H1 (cell line): Measurements from ENCODE around the gene TNFRSF14. TPM values are rescaled to one million over a fixed set of nuclear protein-coding genes. Genes with fewer than 3 reads are reported as not detected.

Source experiments
- CTCF ChIA-PET: fragments of 300-600 bp; sonication (Branson Sonifier 250); formaldehyde crosslinking; loops from one replicate; lab custom pipeline; 2021; ENCODE audit not compliant: partially characterized antibody; lab: Charles Lee
- POLR2A ChIA-PET: fragments of 300-600 bp; sonication (Branson Sonifier 250); formaldehyde crosslinking; loops from one replicate; lab custom pipeline; 2021; ENCODE audit warnings: inconsistent platforms; ENCODE audit not compliant: partially characterized antibody; lab: Charles Lee
- DNase-seq, 2 experiments: peaks; one replicate each; pipeline versions ENCODE4 v3.0.0 to v3.0.0-alpha.2; 2010 to 2022; ENCODE audit warnings: low spot score in 2 of 2, low read depth in 1 of 2, mixed read lengths in 1 of 2
- FAIRE-seq: peaks from 2 replicates; lab custom pipeline; 2011; peaks lifted over from hg19 to GRCh38; lab: Jason Lieb, UNC
- H2AFZ ChIP-seq: 2 replicates; pipeline ENCODE4 v1.8.1; 2012; ENCODE audit warnings: low read length, inconsistent platforms
- H2AK5ac ChIP-seq: 2 replicates; pipeline ENCODE4 v1.6.1; 2013; ENCODE audit warnings: low read depth, low read length
- H2BK120ac ChIP-seq: replicated peaks from 2 replicates; pipeline ENCODE3; 2013; ENCODE audit warnings: low read depth, low read length, inconsistent platforms
- H2BK12ac ChIP-seq: 2 replicates; pipeline ENCODE4 v1.6.1; 2013; ENCODE audit warnings: low read depth, low read length
- H2BK15ac ChIP-seq: 2 replicates; pipeline ENCODE4 v1.6.1; 2013; ENCODE audit warnings: low read length
- H2BK20ac ChIP-seq: 2 replicates; pipeline ENCODE4 v1.6.1; 2013; ENCODE audit warnings: low read length
- H2BK5ac ChIP-seq: 2 replicates; pipeline ENCODE4 v1.6.1; 2013; ENCODE audit warnings: low read depth, low read length
- H3K14ac ChIP-seq: 2 replicates; pipeline ENCODE4 v1.6.1; 2013; ENCODE audit warnings: inconsistent platforms; ENCODE audit not compliant: insufficient read length
- H3K18ac ChIP-seq: 2 replicates; pipeline ENCODE4 v1.6.1; 2013; ENCODE audit warnings: low read length; ENCODE audit errors: extremely low read depth
- H3K23ac ChIP-seq: 2 replicates; pipeline ENCODE4 v1.6.1; 2013; ENCODE audit warnings: inconsistent platforms; ENCODE audit not compliant: insufficient read length
- H3K23me2 ChIP-seq: 2 replicates; pipeline ENCODE4 v1.6.1; 2013; ENCODE audit warnings: low read depth, low read length
- H3K27ac ChIP-seq: 2 replicates; pipeline ENCODE4 v1.6.1; 2011; ENCODE audit warnings: low read depth, low read length, inconsistent platforms
- H3K27me3 ChIP-seq, 4 experiments: replicated peaks in 1 of 4; 1 replicate in 1 of 4; 2 replicates in 3 of 4; pipeline versions ENCODE4 v1.6.1 to v1.8.1; 2011 to 2013; ENCODE audit warnings: low read length in 3 of 4, mild to moderate bottlenecking in 3 of 4, inconsistent platforms in 2 of 4, mixed read lengths in 2 of 4, moderate library complexity in 1 of 4; ENCODE audit not compliant: control insufficient read depth in 3 of 4, insufficient read depth in 3 of 4; ENCODE audit errors: extremely low read depth in 1 of 4
- H3K36me3 ChIP-seq, 4 experiments: 2 replicates each; pipeline versions ENCODE4 v1.6.1 to v1.8.1; 2011 to 2013; ENCODE audit warnings: mild to moderate bottlenecking in 4 of 4, low read length in 3 of 4, moderate library complexity in 2 of 4, control low read depth in 1 of 4, inconsistent platforms in 1 of 4; ENCODE audit not compliant: insufficient read depth in 4 of 4, control insufficient read depth in 2 of 4
- H3K4ac ChIP-seq: replicated peaks from 2 replicates; pipeline ENCODE3; 2013; ENCODE audit warnings: low read length, low read depth, mixed read lengths, inconsistent platforms; ENCODE audit not compliant: insufficient read length
- H3K4me1 ChIP-seq, 4 experiments: replicated peaks in 1 of 4; 1 replicate in 1 of 4; 2 replicates in 3 of 4; pipeline versions ENCODE4 v1.6.1 to v1.8.1; 2011 to 2013; ENCODE audit warnings: low read length in 3 of 4, inconsistent platforms in 2 of 4, mixed read lengths in 1 of 4; ENCODE audit not compliant: insufficient read depth in 4 of 4, control insufficient read depth in 3 of 4
- H3K4me2 ChIP-seq, 2 experiments: 2 replicates each; pipeline versions ENCODE4 v1.6.1 to v1.8.1; 2011 to 2013; ENCODE audit warnings: low read depth in 2 of 2, low read length in 2 of 2, control low read depth in 1 of 2, inconsistent platforms in 1 of 2, mild to moderate bottlenecking in 1 of 2; ENCODE audit not compliant: insufficient read depth in 1 of 2
- H3K4me3 ChIP-seq, 4 experiments: fragments of 200-600, 300-600 bp in 1 of 4; sonication (generic), shearing (Covaris generic), sonication (Bioruptor Twin) in 1 of 4; 2 replicates each; pipeline versions ENCODE4 v1.5.1 to v1.8.1; 2011 to 2016; ENCODE audit warnings: low read length in 4 of 4, low read depth in 3 of 4, control low read depth in 2 of 4, inconsistent platforms in 2 of 4, mild to moderate bottlenecking in 2 of 4, mixed read lengths in 1 of 4, moderate library complexity in 1 of 4; ENCODE audit not compliant: insufficient read depth in 2 of 4; ENCODE audit errors: extremely low read depth in 1 of 4
- H3K56ac ChIP-seq: replicated peaks from 2 replicates; pipeline ENCODE3; 2013; ENCODE audit warnings: low read depth, mild to moderate bottlenecking, mixed read lengths, low read length, inconsistent platforms; ENCODE audit not compliant: insufficient read length
- H3K79me1 ChIP-seq: 2 replicates; pipeline ENCODE4 v1.6.1; 2013; ENCODE audit warnings: low read depth, low read length, control low read depth
- H3K79me2 ChIP-seq, 2 experiments: 2 replicates each; pipeline versions ENCODE4 v1.6.1 to v1.8.1; 2012 to 2013; ENCODE audit warnings: low read length in 2 of 2, mild to moderate bottlenecking in 2 of 2, inconsistent platforms in 1 of 2; ENCODE audit not compliant: insufficient read depth in 2 of 2, control insufficient read depth in 1 of 2
- H3K9ac ChIP-seq, 4 experiments: replicated peaks in 1 of 4; 1 replicate in 1 of 4; 2 replicates in 3 of 4; pipeline versions ENCODE4 v1.6.1 to v1.8.1; 2011 to 2013; ENCODE audit warnings: low read depth in 3 of 4, low read length in 3 of 4, control low read depth in 2 of 4, mild to moderate bottlenecking in 2 of 4, moderate library complexity in 2 of 4, inconsistent platforms in 1 of 4; ENCODE audit errors: extremely low read depth in 1 of 4
- H3K9me3 ChIP-seq, 2 experiments: 2 replicates each; pipeline versions ENCODE4 v1.6.1 to v1.8.1; 2012 to 2013; ENCODE audit warnings: mild to moderate bottlenecking in 2 of 2, moderate library complexity in 2 of 2, control low read depth in 1 of 2, inconsistent platforms in 1 of 2, low read depth in 1 of 2, low read length in 1 of 2, mixed read lengths in 1 of 2; ENCODE audit not compliant: insufficient read depth in 2 of 2
- H4K20me1 ChIP-seq, 2 experiments: replicated peaks in 1 of 2; 2 replicates each; pipeline versions ENCODE3 to v1.8.1; 2011 to 2013; ENCODE audit warnings: inconsistent platforms in 2 of 2, low read length in 2 of 2, mild to moderate bottlenecking in 1 of 2; ENCODE audit not compliant: insufficient read depth in 2 of 2, control insufficient read depth in 1 of 2
- H4K5ac ChIP-seq: 2 replicates; pipeline ENCODE4 v1.6.1; 2013; ENCODE audit warnings: low read length, low read depth, mixed read lengths, inconsistent platforms; ENCODE audit not compliant: insufficient read length
- H4K8ac ChIP-seq: 2 replicates; pipeline ENCODE4 v1.8.0; 2013; ENCODE audit warnings: mild to moderate bottlenecking, moderate library complexity, low read length, inconsistent platforms; ENCODE audit not compliant: insufficient read depth; ENCODE audit errors: extremely low read depth
- H4K91ac ChIP-seq: replicated peaks from 2 replicates; pipeline ENCODE3; 2013; ENCODE audit warnings: low read length, mixed read lengths, inconsistent platforms; ENCODE audit not compliant: insufficient read length
- NRF1 ChIP-seq: IDR thresholded peaks from 2 replicates; pipeline ENCODE4 v1.6.1; 2011; ENCODE audit warnings: mild to moderate bottlenecking, low read depth, low read length, improper control_type of control experiment
- WGBS, 2 experiments: shearing (Covaris generic) in 1 of 2; methylation state at CpG; one replicate each; pipeline versions ENCODE4 v1.1.6 to v1.1.7; 2013 to 2015; ENCODE audit warnings: low lambda C conversion rate in 2 of 2, mixed read lengths in 2 of 2, inconsistent platforms in 1 of 2, low coverage in 1 of 2, missing lambda C conversion rate in 1 of 2; ENCODE audit not compliant: insufficient replicate concordance in 2 of 2, insufficient coverage in 1 of 2, insufficient read length in 1 of 2; ENCODE audit errors: extremely low coverage in 1 of 2, missing lambda C conversion rate in 1 of 2; 5-methylcytosine and 5-hydroxymethylcytosine counted together
- polyA plus RNA-seq, 7 experiments: library from polyadenylated mRNA; depleted of rRNA in 3 of 7; stranded (reverse) in 5 of 7; unstranded in 2 of 7; fragments of >200 nt in 5 of 7; fragments of 200-250 nt in 2 of 7; gene quantifications; 1 replicate in 5 of 7; 2 replicates in 1 of 7; 4 replicates in 1 of 7; pipeline versions ENCODE4 v1.2.1 to v1.2.3, GENCODE V29; 2011 to 2013; ENCODE audit warnings: missing spikeins in 2 of 7, mixed read lengths in 2 of 7
- total RNA-seq: library from RNA; stranded (reverse); fragmentation: NEBNext Ultra II Directional; extraction: Animal tissue kit (Norgen Biotek cat#: 25700); gene quantifications from 2 replicates; pipeline ENCODE4 v1.2.1, GENCODE V29; 2021

The TNFRSF14 gene
- total and polyA plus RNA-seq, 2 of the 8 experiments (the other 6 are each of a cell fraction or from before 2014, with no cell fraction given) = 0.36 to 0.50 TPM

GRCh38 chr1:2590233-2591141 lies 34.3 kb downstream of the TNFRSF14 start:
- Histone ChIP-seq H3K4me2 (no peak overlapping the region), H3K18ac (no peak overlapping the region), H2BK15ac (no peak overlapping the region), H3K23me2 (peaks cover 12% of the 10 kb centered on the region), H3K9me3 (peaks cover 0 to 12% of the 10 kb centered on the region in 2 experiments; a peak in 2 of 4 replicates), H3K36me3 (peaks cover 0 to 8% (median 0%) of the 10 kb centered on the region in 4 experiments; a peak in 1 of 8 replicates), H3K79me2 (no peaks in the 10 kb centered on the region)
- POLR2A ChIA-PET = no interaction called here
- TF ChIP-seq NRF1 = no peak
- TF ChIP-seq, all 59 proteins: peak for 0
- Histone ChIP-seq H4K91ac (no peak overlapping the region), H3K27ac (no peak overlapping the region), H3K9ac (no peak overlapping the region), H2BK5ac (no peak overlapping the region), H4K20me1 (peaks cover 2 to 3% of the 10 kb centered on the region in 2 experiments), H2AFZ (no peak overlapping the region), H3K14ac (no peak overlapping the region), H2BK12ac (no peak overlapping the region), H3K56ac (no peak overlapping the region), H4K8ac (no peak overlapping the region), H3K79me1 (no peaks in the 10 kb centered on the region; the same call in 1 of the 2 replicates), H2BK120ac (no peak overlapping the region), H2BK20ac (no peak overlapping the region), H4K5ac (no peak overlapping the region), H3K23ac (no peak overlapping the region), H3K4me3 (no peak overlapping the region), H3K4ac (no peak overlapping the region), H3K4me1 (peaks cover 0 to 9% (median 2%) of the 10 kb centered on the region in 4 experiments; a peak in 1 of 7 replicates), H3K27me3 (no peaks in the 10 kb centered on the region), H2AK5ac (no peak overlapping the region)
- no peak for FAIRE-seq
- 93% methylated on average over 24 of the region's 31 CpGs; no CpG with 5 or more reads in 1 of the 2 experiments for WGBS, 2 experiments
- no peak for DNase-seq
- CTCF ChIA-PET = no interaction called here
